ENCODE results near the gene NOL3. TPM values are rescaled to one million over a fixed set of nuclear protein-coding genes. Genes with fewer than 3 reads are reported as not detected.

NOL3 gene
- total and polyA plus RNA-seq, 4 donors: 3.0 to 18.0 (median 10.7) TPM

- no peaks in the 10 kb centered on the region for H3K36me3 ChIP-seq (ENCODE audit: control insufficient read depth in 4 of 4, insufficient read depth in 3 of 4, low read depth in 1 of 4, low read length in 3 of 4)
- no peaks in the 10 kb centered on the region for H3K27me3 ChIP-seq (ENCODE audit: control insufficient read depth in 4 of 4, insufficient read depth in 4 of 4, low read length in 3 of 4)
- peaks cover 14 to 36% (median 21%) of the 10 kb centered on the region in 4 donors for H3K4me1 ChIP-seq (ENCODE audit: control insufficient read depth in 4 of 4, insufficient read depth in 4 of 4, low read length in 3 of 4)
- TF ChIP-seq HNF4G (IDR thresholded peaks at IDR 0.05) (no peak), YY1 (IDR thresholded peaks at IDR 0.05) (no peak), GABPA (IDR thresholded peaks at IDR 0.05 in 1 of 2, conservative IDR thresholded peaks at IDR 0.05 in 1 of 2) (no peak), ATF3 (IDR thresholded peaks at IDR 0.05) (no peak), EGR1 (IDR thresholded peaks at IDR 0.05; ENCODE audit: low read depth in 2 of 2) (no peak), REST (IDR thresholded peaks at IDR 0.05) (no peak), RAD21 (IDR thresholded peaks at IDR 0.05) (no peak), FOXA1 (IDR thresholded peaks at IDR 0.05) (no peak), HNF4A (conservative IDR thresholded peaks at IDR 0.05) (no peak), ZBTB33 (IDR thresholded peaks at IDR 0.05) (no peak), JUND (IDR thresholded peaks at IDR 0.05) (no peak), MAX (IDR thresholded peaks at IDR 0.05) (no peak), CTCF (IDR thresholded peaks at IDR 0.05; ENCODE audit: low read depth, low read length, missing input control) (no peak)
- H3K4me3 ChIP-seq (ENCODE audit: low read depth in 1 of 3, low read length in 3 of 3): peak overlapping the region in 1 of 3 donors; percentile 2
- no peak overlapping the region for H3K9ac ChIP-seq (ENCODE audit: low read depth in 1 of 2, low read length in 2 of 2)
- no peak for DNase-seq (ENCODE audit: low spot score)
- no peak overlapping the region for H3K27ac ChIP-seq (ENCODE audit: low read depth in 1 of 2, low read length in 2 of 2)
- WGBS: 31% methylated on average over 61 of the region's 61 CpGs
- H3K9me3 ChIP-seq (ENCODE audit: control insufficient read depth in 4 of 4, low read length in 3 of 4): no peaks in the 10 kb centered on the region
Measured at GRCh38 chr16:67154578-67155294, 15.6 kb upstream of the NOL3 start.

All from liver (tissue), 9 donors.